Uterus (tissue), 4 donors: ENCODE results near the gene MARCO. TPM values are rescaled to one million over a fixed set of nuclear protein-coding genes. Genes with fewer than 3 reads are reported as not detected.

ENCODE experiments used
- DNase-seq, 2 donors: peaks; one replicate each; pipeline ENCODE4 v3.0.0-alpha.2; 2019 to 2020
- H3K27ac ChIP-seq, 2 donors: fragments of 200-600 bp; sonication (generic); 1 replicate in 1 of 2; 2 replicates in 1 of 2; pipeline ENCODE4 v1.5.1; 2016 to 2018
- H3K27me3 ChIP-seq, 2 donors: fragments of 200-600 bp; sonication (generic); one replicate each; pipeline ENCODE4 v1.5.1; 2018 to 2019; ENCODE audit warnings: control low read depth in 1 of 2
- H3K36me3 ChIP-seq, 2 donors: fragments of 200-600 bp; sonication (generic); one replicate each; pipeline ENCODE4 v1.5.1; 2019; ENCODE audit warnings: control low read depth in 1 of 2
- H3K4me1 ChIP-seq, 2 donors: fragments of 200-600 bp; sonication (generic); one replicate each; pipeline ENCODE4 v1.5.1; 2018 to 2019; ENCODE audit warnings: control low read depth in 1 of 2
- H3K4me3 ChIP-seq, 2 donors: fragments of 200-600 bp; sonication (generic); 1 replicate in 1 of 2; 2 replicates in 1 of 2; pipeline ENCODE4 v1.5.1; 2018 to 2019; ENCODE audit warnings: mild to moderate bottlenecking in 1 of 2
- H3K9me3 ChIP-seq, 2 donors: fragments of 200-600 bp; sonication (generic); one replicate each; pipeline ENCODE4 v1.5.1; 2019; ENCODE audit warnings: control low read depth in 1 of 2
- POLR2A ChIP-seq, 2 donors: fragments of 450-650 bp; IDR thresholded peaks; one replicate each; pipeline ENCODE4 v1.6.1; 2016; ENCODE audit warnings: antibody characterized with exemption in 2 of 2, mild to moderate bottlenecking in 1 of 2, moderate library complexity in 1 of 2
- intact Hi-C: fragments of 100-400 bp; cut with DNase I; formaldehyde crosslinking; loops from one replicate; pipeline ENCODE4 v1.15.1; 2023; ENCODE audit warnings: low total_unique reads
- total RNA-seq, 4 donors: library from RNA; depleted of rRNA in 3 of 4; stranded (reverse); fragments of >200 nt in 3 of 4; gene quantifications; one replicate each; pipeline versions ENCODE4 v1.1.0 to v1.2.4, GENCODE V29; 2014 to 2023
- TF ChIP-seq, protein P1 (sequence below), 4 experiments: fragments of 200-600 bp in 2 of 4; fragments of 450-650 bp in 2 of 4; sonication (generic) in 2 of 4; IDR thresholded peaks; one replicate each; pipeline ENCODE4 v1.5.1; 2016 to 2019; ENCODE audit warnings: antibody characterized with exemption in 4 of 4, mild to moderate bottlenecking in 2 of 4, moderate library complexity in 1 of 4
- donor health status: DM: yes; HTN: yes; CAD: no.

MARCO gene
- total RNA-seq, 4 donors from 2014 or later = 2.1 to 2.3 TPM; not detected in 2

DNA sequence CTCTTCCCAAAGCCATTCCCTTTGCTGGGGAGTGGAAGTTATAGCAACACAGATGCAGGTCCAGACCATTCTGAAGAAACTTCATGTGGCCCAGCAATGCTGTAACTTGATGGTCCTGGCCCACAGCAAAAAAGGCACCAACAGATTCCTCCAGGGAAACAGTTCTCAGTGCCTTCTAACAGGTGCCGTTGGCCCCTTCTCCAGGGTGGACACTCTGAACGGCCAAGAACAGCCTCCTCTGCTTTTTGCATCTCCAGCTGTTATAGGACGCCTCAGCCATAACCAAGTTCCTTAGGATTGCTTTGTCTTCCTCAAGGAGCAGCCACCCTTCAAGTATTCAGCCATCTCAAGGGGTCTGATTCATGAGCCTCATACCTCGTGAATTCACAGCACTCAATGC is 38.0 kb downstream of the MARCO start:
- no peak for TF ChIP-seq POLR2A (IDR thresholded peaks at IDR 0.05)
- TF ChIP-seq, protein P1, sequence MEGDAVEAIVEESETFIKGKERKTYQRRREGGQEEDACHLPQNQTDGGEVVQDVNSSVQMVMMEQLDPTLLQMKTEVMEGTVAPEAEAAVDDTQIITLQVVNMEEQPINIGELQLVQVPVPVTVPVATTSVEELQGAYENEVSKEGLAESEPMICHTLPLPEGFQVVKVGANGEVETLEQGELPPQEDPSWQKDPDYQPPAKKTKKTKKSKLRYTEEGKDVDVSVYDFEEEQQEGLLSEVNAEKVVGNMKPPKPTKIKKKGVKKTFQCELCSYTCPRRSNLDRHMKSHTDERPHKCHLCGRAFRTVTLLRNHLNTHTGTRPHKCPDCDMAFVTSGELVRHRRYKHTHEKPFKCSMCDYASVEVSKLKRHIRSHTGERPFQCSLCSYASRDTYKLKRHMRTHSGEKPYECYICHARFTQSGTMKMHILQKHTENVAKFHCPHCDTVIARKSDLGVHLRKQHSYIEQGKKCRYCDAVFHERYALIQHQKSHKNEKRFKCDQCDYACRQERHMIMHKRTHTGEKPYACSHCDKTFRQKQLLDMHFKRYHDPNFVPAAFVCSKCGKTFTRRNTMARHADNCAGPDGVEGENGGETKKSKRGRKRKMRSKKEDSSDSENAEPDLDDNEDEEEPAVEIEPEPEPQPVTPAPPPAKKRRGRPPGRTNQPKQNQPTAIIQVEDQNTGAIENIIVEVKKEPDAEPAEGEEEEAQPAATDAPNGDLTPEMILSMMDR (IDR thresholded peaks at IDR 0.05) = no peak
- Histone ChIP-seq H3K36me3 (no peaks in the 10 kb centered on the region), H3K4me1 (no peaks in the 10 kb centered on the region), H3K9me3 (no peaks in the 10 kb centered on the region), H3K27ac (no peak overlapping the region), H3K27me3 (no peaks in the 10 kb centered on the region), H3K4me3 (no peak overlapping the region)
- intact Hi-C loops = no loop called here
- no peak for DNase-seq

DNA sequence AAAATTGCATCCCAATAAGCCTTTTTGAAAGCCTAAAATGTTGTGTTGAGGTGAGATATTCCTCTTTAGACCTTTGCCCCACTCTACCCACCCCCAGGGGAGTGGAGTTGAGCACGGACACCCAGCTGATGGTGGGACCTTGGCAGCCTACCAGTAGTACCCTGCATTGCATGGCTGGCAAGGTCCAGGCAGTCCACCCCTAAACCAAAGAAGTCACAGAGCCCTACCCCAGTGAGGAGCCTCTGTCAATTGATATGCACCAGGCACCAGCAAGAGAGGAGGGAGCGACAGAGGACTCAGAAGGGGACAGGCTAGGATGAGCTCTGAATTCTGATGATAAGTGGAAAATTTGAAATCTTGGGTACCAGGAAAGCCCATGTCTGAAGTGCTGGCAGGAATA is 38.6 kb downstream of the MARCO start:
- Histone ChIP-seq H3K27me3 (no peaks in the 10 kb centered on the region), H3K36me3 (no peaks in the 10 kb centered on the region), H3K27ac (no peak overlapping the region), H3K9me3 (no peaks in the 10 kb centered on the region), H3K4me3 (no peak overlapping the region), H3K4me1 (no peaks in the 10 kb centered on the region)
- intact Hi-C loops = no loop called here
- TF ChIP-seq, protein P1 (IDR thresholded peaks at IDR 0.05) = no peak
- TF ChIP-seq POLR2A (IDR thresholded peaks at IDR 0.05) = no peak
- no peak for DNase-seq

DNA sequence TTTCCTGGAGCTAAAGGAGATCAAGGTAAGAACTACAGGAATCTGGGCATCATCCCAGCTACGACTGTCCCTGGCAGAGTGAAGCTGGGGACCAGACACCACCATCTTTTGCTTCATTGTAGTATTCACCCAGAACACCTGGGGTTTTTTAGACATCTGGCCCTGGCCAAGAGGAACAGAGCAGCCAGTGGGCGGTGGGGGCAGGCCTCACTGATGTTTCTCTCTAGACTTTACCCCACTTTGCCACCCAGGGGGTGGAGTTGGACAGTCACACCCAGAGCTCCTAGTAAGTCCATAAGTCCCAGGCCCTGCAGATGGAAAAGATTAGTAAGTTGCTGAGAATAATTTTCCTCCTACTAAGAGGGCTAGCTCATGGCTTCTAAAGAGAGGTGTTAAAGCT is 39.6 kb downstream of the MARCO start:
- Histone ChIP-seq H3K27ac (no peak overlapping the region), H3K27me3 (no peaks in the 10 kb centered on the region), H3K9me3 (no peaks in the 10 kb centered on the region), H3K36me3 (no peaks in the 10 kb centered on the region), H3K4me3 (no peak overlapping the region), H3K4me1 (no peaks in the 10 kb centered on the region)
- intact Hi-C loops = no loop called here
- TF ChIP-seq, protein P1 (IDR thresholded peaks at IDR 0.05) = no peak
- TF ChIP-seq POLR2A (IDR thresholded peaks at IDR 0.05) = no peak
- no peak for DNase-seq

DNA sequence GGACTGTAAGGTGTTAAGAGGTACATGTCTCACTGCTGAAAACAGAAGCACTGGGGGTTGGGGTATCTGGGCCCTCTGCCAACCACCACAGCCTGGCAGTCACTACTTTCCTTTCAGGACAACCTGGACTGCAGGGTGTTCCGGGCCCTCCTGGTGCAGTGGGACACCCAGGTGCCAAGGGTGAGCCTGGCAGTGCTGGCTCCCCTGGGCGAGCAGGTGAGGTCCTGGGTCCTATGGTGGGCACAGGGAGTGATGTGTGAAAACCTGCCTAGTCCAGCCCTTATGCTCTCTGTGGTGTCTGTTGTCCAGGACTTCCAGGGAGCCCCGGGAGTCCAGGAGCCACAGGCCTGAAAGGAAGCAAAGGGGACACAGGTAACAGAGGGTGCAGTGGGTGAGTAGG is 40.0 kb downstream of the MARCO start:
- TF ChIP-seq POLR2A (IDR thresholded peaks at IDR 0.05) = no peak
- TF ChIP-seq, protein P1 (IDR thresholded peaks at IDR 0.05) = no peak
- Histone ChIP-seq H3K27ac (no peak overlapping the region), H3K36me3 (no peaks in the 10 kb centered on the region), H3K27me3 (no peaks in the 10 kb centered on the region), H3K9me3 (no peaks in the 10 kb centered on the region), H3K4me3 (no peak overlapping the region), H3K4me1 (no peaks in the 10 kb centered on the region)
- no peak for DNase-seq
- intact Hi-C loops = no loop called here

DNA sequence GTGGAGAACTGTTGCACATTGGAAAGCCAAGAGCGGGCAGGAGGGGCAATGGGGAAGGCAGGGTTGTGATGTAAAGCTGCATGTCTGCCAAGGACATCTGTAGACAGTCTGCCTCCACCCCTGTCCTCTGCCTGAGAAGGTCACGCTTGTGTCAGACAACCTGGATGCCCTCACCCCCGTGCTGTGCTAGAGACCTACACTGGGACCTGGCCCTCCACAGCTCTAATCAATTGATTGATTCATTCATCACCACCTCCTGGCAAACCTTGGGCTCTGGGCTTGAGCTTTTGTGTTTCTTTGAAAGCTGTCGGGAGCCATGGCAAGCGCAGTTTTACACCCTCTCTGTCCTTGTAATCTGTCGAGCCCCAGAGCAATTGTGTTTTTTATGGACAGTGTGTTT is 41.1 kb downstream of the MARCO start:
- no peaks in the 10 kb centered on the region for H3K36me3 ChIP-seq
- no peak overlapping the region for H3K27ac ChIP-seq
- H3K27me3 ChIP-seq = no peaks in the 10 kb centered on the region
- H3K4me1 ChIP-seq = no peaks in the 10 kb centered on the region
- no peak overlapping the region for H3K4me3 ChIP-seq
- no peaks in the 10 kb centered on the region for H3K9me3 ChIP-seq
- DNase-seq = no peak
- TF ChIP-seq POLR2A (IDR thresholded peaks at IDR 0.05) = no peak
- TF ChIP-seq, protein P1 (IDR thresholded peaks at IDR 0.05) = no peak
- intact Hi-C loops = no loop called here
